Activated naive CD8-positive, alpha-beta T cell (primary cell): Measurements from ENCODE around the gene BCAR3.

Experiments
- H3K27ac Mint-ChIP-seq: one replicate; pipeline ENCODE4 v1.8.0; 2021; ENCODE audit warnings: mixed read lengths
- H3K27me3 Mint-ChIP-seq: one replicate; pipeline ENCODE4 v1.8.0; 2021; ENCODE audit warnings: mixed read lengths
- H3K36me3 Mint-ChIP-seq: one replicate; pipeline ENCODE4 v1.8.0; 2021; ENCODE audit warnings: mixed read lengths
- H3K4me1 Mint-ChIP-seq: one replicate; pipeline ENCODE4 v1.8.0; 2021; ENCODE audit warnings: low read depth, mixed read lengths
- H3K4me3 Mint-ChIP-seq: one replicate; pipeline ENCODE4 v1.8.0; 2021; ENCODE audit warnings: mild to moderate bottlenecking, mixed read lengths
- H3K9me3 Mint-ChIP-seq: one replicate; pipeline ENCODE4 v1.8.0; 2021; ENCODE audit warnings: low read depth, mixed read lengths

Gene BCAR3

DNA sequence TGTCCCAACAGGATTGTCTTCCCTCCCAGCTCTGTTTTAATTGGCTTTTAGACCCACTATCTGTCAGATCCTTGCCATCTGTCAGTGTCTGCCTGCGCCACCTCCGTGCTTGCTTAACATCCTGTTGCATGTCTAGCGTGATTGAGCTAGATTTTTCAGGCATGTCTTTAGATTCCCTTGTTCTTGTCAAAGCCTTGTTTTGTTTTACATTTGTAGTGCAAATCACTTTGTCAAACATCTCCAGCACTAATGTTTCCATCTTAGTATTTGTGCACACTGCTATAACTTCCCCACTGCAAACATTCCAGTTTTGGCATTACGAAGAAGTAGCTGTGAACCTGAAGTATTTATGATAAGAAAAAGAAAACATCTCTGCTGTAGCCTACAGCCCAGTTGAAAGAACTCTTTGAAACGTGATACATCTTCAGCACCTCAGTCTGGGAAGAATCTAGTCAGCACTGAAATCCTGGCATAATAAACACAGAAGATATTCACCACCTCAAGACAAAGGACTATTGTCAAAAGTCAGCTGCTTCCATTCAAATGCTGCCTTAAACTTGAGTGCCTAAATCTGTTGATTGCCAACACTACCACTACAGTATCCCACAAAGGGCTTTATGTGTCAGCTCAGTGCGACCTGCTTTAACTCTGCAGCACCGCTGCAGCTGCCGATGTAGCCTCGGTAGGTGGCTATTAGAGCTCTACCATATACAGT is 128.7 kb downstream of the BCAR3 start:
- Mint-ChIP-seq H3K36me3 (no peaks in the 10 kb centered on the region), H3K4me3 (no peak overlapping the region), H3K27ac (no peak overlapping the region), H3K9me3 (no peaks in the 10 kb centered on the region), H3K27me3 (peaks cover 2% of the 10 kb centered on the region), H3K4me1 (peaks cover 15% of the 10 kb centered on the region)

- H3K27ac Mint-ChIP-seq: no peak overlapping the region
- no peaks in the 10 kb centered on the region for H3K9me3 Mint-ChIP-seq
- H3K4me3 Mint-ChIP-seq: no peak overlapping the region
- H3K36me3 Mint-ChIP-seq: no peaks in the 10 kb centered on the region
- H3K4me1 Mint-ChIP-seq: peaks cover 9% of the 10 kb centered on the region
- H3K27me3 Mint-ChIP-seq: peaks cover 2% of the 10 kb centered on the region
Measured at GRCh38 chr1:93549811-93550210, 131.8 kb downstream of the BCAR3 start.

- Mint-ChIP-seq H3K27ac (no peak overlapping the region), H3K27me3 (peaks cover 2% of the 10 kb centered on the region), H3K9me3 (no peaks in the 10 kb centered on the region), H3K4me1 (peaks cover 5% of the 10 kb centered on the region), H3K36me3 (no peaks in the 10 kb centered on the region), H3K4me3 (no peak overlapping the region)
Measured at GRCh38 chr1:93549131-93549530, 132.5 kb downstream of the BCAR3 start.

GRCh38 chr1:93546162-93546863 is 135.3 kb downstream of the BCAR3 start:
- Mint-ChIP-seq H3K4me3 (no peak overlapping the region), H3K27me3 (no peaks in the 10 kb centered on the region), H3K27ac (no peak overlapping the region), H3K9me3 (no peaks in the 10 kb centered on the region), H3K4me1 (no peaks in the 10 kb centered on the region), H3K36me3 (no peaks in the 10 kb centered on the region)

DNA sequence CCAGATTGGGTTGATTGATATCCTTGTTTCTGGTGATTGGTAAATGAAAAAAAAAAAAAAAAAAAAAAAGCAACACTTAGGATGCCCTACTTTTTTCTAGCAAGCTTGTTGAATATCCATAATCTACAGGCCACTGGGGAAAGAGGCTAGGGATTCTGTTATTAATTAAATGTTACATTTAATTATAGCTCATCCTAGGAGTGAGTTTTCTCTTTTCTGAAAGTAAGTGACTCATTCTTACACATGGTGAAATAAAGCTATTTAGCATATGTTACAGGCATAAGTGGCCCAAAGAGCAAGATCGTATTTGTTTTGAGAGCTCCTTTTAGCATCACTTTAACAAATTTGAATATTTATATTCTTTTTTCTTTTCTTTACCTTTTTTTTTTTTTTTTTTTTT is 139.2 kb downstream of the BCAR3 start:
- H3K27me3 Mint-ChIP-seq: peaks cover 2% of the 10 kb centered on the region
- H3K9me3 Mint-ChIP-seq: no peaks in the 10 kb centered on the region
- no peak overlapping the region for H3K4me3 Mint-ChIP-seq
- H3K4me1 Mint-ChIP-seq: no peaks in the 10 kb centered on the region
- no peaks in the 10 kb centered on the region for H3K36me3 Mint-ChIP-seq
- no peak overlapping the region for H3K27ac Mint-ChIP-seq

DNA sequence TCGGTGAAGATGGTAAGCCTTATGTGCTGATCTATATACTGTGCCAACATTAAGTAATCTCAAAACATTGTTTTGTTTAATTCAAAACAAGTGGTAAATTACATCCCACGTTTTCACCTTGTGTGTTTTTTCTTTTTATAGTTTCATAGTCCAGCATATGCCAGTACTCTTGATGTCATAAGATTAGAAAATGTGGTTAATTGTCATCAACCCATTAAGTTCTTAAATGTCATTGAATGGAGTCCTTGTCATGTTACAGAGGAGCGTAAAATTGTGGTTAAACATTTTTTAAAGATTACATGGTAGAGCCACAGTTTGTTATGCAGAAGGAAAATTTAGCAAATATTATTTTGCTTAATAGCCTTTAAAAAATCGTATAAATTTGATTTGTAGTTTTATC is 140.6 kb downstream of the BCAR3 start:
- Mint-ChIP-seq H3K4me1 (no peaks in the 10 kb centered on the region), H3K9me3 (no peaks in the 10 kb centered on the region), H3K27ac (no peak overlapping the region), H3K36me3 (no peaks in the 10 kb centered on the region), H3K4me3 (no peak overlapping the region), H3K27me3 (peaks cover 2% of the 10 kb centered on the region)

DNA sequence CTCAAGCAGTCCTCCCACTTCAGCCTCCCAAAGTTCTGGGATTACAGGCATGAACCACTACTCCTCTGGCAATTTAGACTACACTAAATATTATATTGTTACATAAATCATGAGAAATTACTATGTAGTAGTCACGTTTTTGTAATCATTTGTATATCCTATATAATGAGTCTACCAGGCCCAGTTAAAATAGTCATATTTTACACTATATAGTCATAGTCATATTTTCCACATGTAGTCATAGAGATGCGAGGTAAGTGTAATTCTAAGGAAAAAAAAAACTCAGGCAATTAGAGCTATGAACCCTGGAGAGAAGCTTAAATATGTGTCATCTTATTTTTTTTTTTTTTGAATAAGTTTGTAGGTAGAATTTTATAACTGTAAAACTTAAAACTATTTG is 143.7 kb downstream of the BCAR3 start:
- H3K36me3 Mint-ChIP-seq: no peaks in the 10 kb centered on the region
- peaks cover 2% of the 10 kb centered on the region for H3K27me3 Mint-ChIP-seq
- H3K4me3 Mint-ChIP-seq: no peak overlapping the region
- H3K4me1 Mint-ChIP-seq: no peaks in the 10 kb centered on the region
- no peak overlapping the region for H3K27ac Mint-ChIP-seq
- no peaks in the 10 kb centered on the region for H3K9me3 Mint-ChIP-seq

GRCh38 chr1:93537396-93537795 is 144.2 kb downstream of the BCAR3 start:
- Mint-ChIP-seq H3K36me3 (no peaks in the 10 kb centered on the region), H3K4me3 (no peak overlapping the region), H3K27me3 (peaks cover 2% of the 10 kb centered on the region), H3K27ac (no peak overlapping the region), H3K4me1 (no peaks in the 10 kb centered on the region), H3K9me3 (no peaks in the 10 kb centered on the region)

- no peaks in the 10 kb centered on the region for H3K27me3 Mint-ChIP-seq
- H3K36me3 Mint-ChIP-seq: peaks cover 2% of the 10 kb centered on the region
- no peaks in the 10 kb centered on the region for H3K4me1 Mint-ChIP-seq
- no peak overlapping the region for H3K27ac Mint-ChIP-seq
- no peaks in the 10 kb centered on the region for H3K9me3 Mint-ChIP-seq
- H3K4me3 Mint-ChIP-seq: no peak overlapping the region
Measured at GRCh38 chr1:93533677-93534076, 148.0 kb downstream of the BCAR3 start.

DNA sequence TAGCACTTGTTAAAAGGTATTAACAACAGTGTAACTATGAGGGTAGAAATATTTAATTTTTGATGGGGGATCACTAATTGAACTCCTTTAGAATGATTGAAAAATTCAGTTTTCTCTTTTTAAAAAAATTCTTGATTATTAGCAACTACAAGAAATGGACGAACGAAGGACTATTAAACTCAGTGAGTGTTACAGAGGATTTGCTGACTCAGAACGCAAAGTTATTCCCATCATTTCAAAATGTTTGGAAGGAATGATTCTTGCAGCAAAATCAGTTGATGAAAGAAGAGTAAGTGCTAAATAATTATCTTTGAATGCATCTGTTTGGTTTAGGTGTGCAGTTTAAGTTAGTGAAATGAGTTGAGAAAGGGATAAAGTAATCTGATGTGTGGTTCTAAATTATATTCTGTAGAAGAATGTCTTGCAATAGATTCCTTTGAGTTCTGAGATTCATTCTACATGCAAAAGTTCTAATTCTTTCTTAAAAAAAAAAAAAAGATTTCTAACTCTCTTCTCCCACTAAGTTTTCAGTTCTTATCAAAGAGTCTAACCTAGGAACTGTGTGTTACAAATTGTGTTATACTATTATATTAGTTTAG is 148.8 kb downstream of the BCAR3 start:
- Mint-ChIP-seq H3K4me1 (no peaks in the 10 kb centered on the region), H3K4me3 (no peak overlapping the region), H3K27ac (no peak overlapping the region), H3K36me3 (peaks cover 2% of the 10 kb centered on the region), H3K9me3 (no peaks in the 10 kb centered on the region), H3K27me3 (peaks cover 4% of the 10 kb centered on the region)

DNA sequence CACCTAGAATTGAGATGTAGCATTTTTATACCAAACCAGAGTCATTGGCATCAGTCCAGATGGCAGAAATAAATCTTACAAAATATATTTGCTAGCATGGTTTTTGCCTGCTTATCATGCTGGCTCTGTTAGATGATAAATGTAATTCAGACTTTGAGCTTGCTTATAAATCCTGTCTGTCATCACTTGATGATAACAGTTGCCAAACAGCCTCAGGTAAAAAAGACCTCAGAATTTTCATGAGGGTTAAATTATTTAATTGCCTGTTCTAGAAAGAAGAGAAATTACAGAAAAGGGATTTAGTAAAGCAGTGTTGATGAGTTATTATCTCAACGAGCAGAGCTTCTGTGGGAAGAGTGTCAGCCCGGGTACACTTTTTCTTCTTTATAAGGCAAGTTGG is 150.4 kb downstream of the BCAR3 start:
- H3K4me3 Mint-ChIP-seq: no peak overlapping the region
- peaks cover 2% of the 10 kb centered on the region for H3K36me3 Mint-ChIP-seq
- H3K27ac Mint-ChIP-seq: no peak overlapping the region
- H3K4me1 Mint-ChIP-seq: no peaks in the 10 kb centered on the region
- H3K9me3 Mint-ChIP-seq: no peaks in the 10 kb centered on the region
- H3K27me3 Mint-ChIP-seq: peaks cover 6% of the 10 kb centered on the region

DNA sequence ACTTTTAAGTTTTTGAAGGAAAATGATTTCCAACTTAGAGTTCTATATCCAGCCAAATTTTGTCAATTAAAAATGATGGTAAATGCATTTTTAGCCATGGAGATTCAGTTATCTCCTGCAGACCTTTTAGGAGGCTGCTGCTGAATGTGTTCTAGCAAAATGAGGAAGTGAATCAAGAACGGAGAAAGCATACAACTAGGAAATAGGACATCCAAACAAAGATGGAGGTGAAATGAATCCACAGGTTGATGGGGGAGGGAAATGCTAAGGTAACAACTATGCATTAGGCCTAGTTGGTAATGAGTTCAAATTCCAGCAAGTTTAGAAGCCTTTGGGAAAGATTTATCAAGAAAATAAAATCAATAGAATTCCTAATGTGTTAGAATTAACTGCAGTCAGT is 153.2 kb downstream of the BCAR3 start:
- H3K27me3 Mint-ChIP-seq: peaks cover 9% of the 10 kb centered on the region
- no peak overlapping the region for H3K4me3 Mint-ChIP-seq
- no peaks in the 10 kb centered on the region for H3K9me3 Mint-ChIP-seq
- no peaks in the 10 kb centered on the region for H3K4me1 Mint-ChIP-seq
- no peak overlapping the region for H3K27ac Mint-ChIP-seq
- H3K36me3 Mint-ChIP-seq: peaks cover 2% of the 10 kb centered on the region

GRCh38 chr1:93526431-93526830 is 155.2 kb downstream of the BCAR3 start:
- no peak overlapping the region for H3K4me3 Mint-ChIP-seq
- H3K27ac Mint-ChIP-seq: no peak overlapping the region
- H3K27me3 Mint-ChIP-seq: peaks cover 9% of the 10 kb centered on the region
- H3K4me1 Mint-ChIP-seq: no peaks in the 10 kb centered on the region
- H3K36me3 Mint-ChIP-seq: no peaks in the 10 kb centered on the region
- no peaks in the 10 kb centered on the region for H3K9me3 Mint-ChIP-seq

- H3K9me3 Mint-ChIP-seq: no peaks in the 10 kb centered on the region
- H3K4me3 Mint-ChIP-seq: no peak overlapping the region
- peaks cover 9% of the 10 kb centered on the region for H3K27me3 Mint-ChIP-seq
- H3K27ac Mint-ChIP-seq: no peak overlapping the region
- H3K4me1 Mint-ChIP-seq: no peaks in the 10 kb centered on the region
- H3K36me3 Mint-ChIP-seq: no peaks in the 10 kb centered on the region
Measured at GRCh38 chr1:93525431-93525830, 156.2 kb downstream of the BCAR3 start.

DNA sequence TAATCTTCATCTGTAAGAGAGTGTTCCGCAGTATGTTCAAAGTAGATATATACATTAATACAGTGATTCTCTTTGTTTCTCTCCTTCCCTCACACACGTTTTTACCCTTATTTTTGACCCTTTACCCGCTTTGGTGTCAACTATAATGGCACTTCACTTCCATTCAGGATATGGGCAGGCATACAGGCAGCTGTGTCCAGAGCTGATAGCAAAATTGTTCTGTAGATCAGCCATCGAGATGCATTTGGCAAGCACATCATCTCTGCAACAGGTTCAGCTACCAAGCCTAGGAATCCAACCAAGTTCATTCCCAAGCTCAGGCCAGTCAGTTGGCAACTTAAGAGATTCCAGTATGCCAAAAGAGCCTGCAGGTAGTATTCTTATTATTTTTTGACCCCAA is 158.9 kb downstream of the BCAR3 start:
- Mint-ChIP-seq H3K9me3 (no peaks in the 10 kb centered on the region), H3K4me3 (no peak overlapping the region), H3K27me3 (peaks cover 5% of the 10 kb centered on the region), H3K36me3 (no peaks in the 10 kb centered on the region), H3K4me1 (no peaks in the 10 kb centered on the region), H3K27ac (no peak overlapping the region)
